ENCODE measurements around the gene LMOD1.

LMOD1 gene

GRCh38 chr1:201989354-201990128 is 43.2 kb upstream of the LMOD1 start (continued):
- TF ChIP-seq POU6F1 (CRISPR knock-in tag; IDR thresholded peaks at IDR 0.05; ENCODE audit: borderline replicate concordance, low read depth) (no peak), ZNF565 (CRISPR knock-in tag; conservative IDR thresholded peaks at IDR 0.05; ENCODE audit: low read depth) (no peak), ESRRG (CRISPR knock-in tag; IDR thresholded peaks at IDR 0.05) (no peak), RARB (CRISPR knock-in tag; IDR thresholded peaks at IDR 0.05) (no peak), ISL1 (CRISPR knock-in tag; IDR thresholded peaks at IDR 0.05) (no peak), OSR1 (CRISPR knock-in tag; IDR thresholded peaks at IDR 0.05) (no peak), ZFP30 (CRISPR knock-in tag; IDR thresholded peaks at IDR 0.05) (no peak), ZFP3 (CRISPR knock-in tag; IDR thresholded peaks at IDR 0.05) (no peak), SNAI2 (CRISPR knock-in tag; IDR thresholded peaks at IDR 0.05) (no peak)

- no peak for TF ChIP-seq ZFP3 (CRISPR knock-in tag; IDR thresholded peaks at IDR 0.05)
- no peak for TF ChIP-seq BACH2 (CRISPR knock-in tag; IDR thresholded peaks at IDR 0.05; ENCODE audit: borderline replicate concordance)
- no peak for TF ChIP-seq ISL1 (CRISPR knock-in tag; IDR thresholded peaks at IDR 0.05)
- TF ChIP-seq TCF4 (CRISPR knock-in tag; IDR thresholded peaks at IDR 0.05; ENCODE audit: borderline replicate concordance) = no peak
- TF ChIP-seq PATZ1 (CRISPR knock-in tag; IDR thresholded peaks at IDR 0.05; ENCODE audit: borderline replicate concordance) = no peak
- no peak for TF ChIP-seq OSR1 (CRISPR knock-in tag; IDR thresholded peaks at IDR 0.05)
- no peak for TF ChIP-seq CREB5 (CRISPR knock-in tag; IDR thresholded peaks at IDR 0.05; ENCODE audit: low read depth)
- no peak for TF ChIP-seq ZC3H10 (CRISPR knock-in tag; IDR thresholded peaks at IDR 0.05)
- no peak for TF ChIP-seq TSHZ2 (CRISPR knock-in tag; IDR thresholded peaks at IDR 0.05)
- TF ChIP-seq GLIS3 (CRISPR knock-in tag; IDR thresholded peaks at IDR 0.05) = no peak
- TF ChIP-seq SNAI2 (CRISPR knock-in tag; IDR thresholded peaks at IDR 0.05) = no peak
- TF ChIP-seq ZNF70 (CRISPR knock-in tag; IDR thresholded peaks at IDR 0.05) = no peak
- TF ChIP-seq CSDC2 (CRISPR knock-in tag; IDR thresholded peaks at IDR 0.05) = no peak
- TF ChIP-seq PPARA (CRISPR knock-in tag; IDR thresholded peaks at IDR 0.05; ENCODE audit: borderline replicate concordance) = no peak
- TF ChIP-seq POU6F1 (CRISPR knock-in tag; IDR thresholded peaks at IDR 0.05; ENCODE audit: borderline replicate concordance, low read depth) = no peak
- TF ChIP-seq ESRRG (CRISPR knock-in tag; IDR thresholded peaks at IDR 0.05) = no peak
- TF ChIP-seq ARNTL (CRISPR knock-in tag; IDR thresholded peaks at IDR 0.05; ENCODE audit: borderline replicate concordance, low read depth) = no peak
- TF ChIP-seq CSRNP3 (CRISPR knock-in tag; IDR thresholded peaks at IDR 0.05) = no peak
- no peak for ATAC-seq
These were observed 42.3 kb upstream of the LMOD1 start for GRCh38 chr1:201988601-201989000.
